Neural progenitor cell (in vitro differentiated cells): Measurements from ENCODE around the gene FBXL17. TPM values are rescaled to one million over a fixed set of nuclear protein-coding genes. Genes with fewer than 3 reads are reported as not detected.

Source experiments
- DNase-seq: peaks from one replicate; pipeline ENCODE4 v3.0.0-alpha.2; 2016; ENCODE audit warnings: low spot score
- H2AFZ ChIP-seq: fragments of 200-600 bp; sonication (generic); replicated peaks from 2 replicates; pipeline ENCODE4 v1.6.1; 2016; ENCODE audit warnings: antibody characterized with exemption
- H3F3A ChIP-seq: fragments of 200-600 bp; sonication (generic); 2 replicates; pipeline ENCODE4 v1.6.1; 2016; ENCODE audit warnings: antibody characterized with exemption, low read depth
- H3K27ac ChIP-seq: fragments of 200-600 bp; sonication (generic); 2 replicates; pipeline ENCODE4 v1.5.1; 2016; ENCODE audit warnings: mild to moderate bottlenecking
- H3K27me3 ChIP-seq: fragments of 200-600 bp; sonication (generic); 2 replicates; pipeline ENCODE4 v1.6.1; 2016; ENCODE audit warnings: mild to moderate bottlenecking, moderate library complexity
- H3K36me3 ChIP-seq: fragments of 200-600 bp; sonication (generic); 2 replicates; pipeline ENCODE4 v1.5.1; 2016
- H3K4me1 ChIP-seq: fragments of 200-600 bp; sonication (generic); 2 replicates; pipeline ENCODE4 v1.6.1; 2016; ENCODE audit warnings: mixed run types
- H3K4me2 ChIP-seq: fragments of 200-600 bp; sonication (generic); 2 replicates; pipeline ENCODE4 v1.6.1; 2016
- H3K4me3 ChIP-seq: fragments of 200-600 bp; sonication (generic); 2 replicates; pipeline ENCODE4 v1.5.1; 2016
- H3K79me2 ChIP-seq: fragments of 200-600 bp; sonication (generic); 2 replicates; pipeline ENCODE4 v1.6.1; 2016; ENCODE audit warnings: low read depth
- H3K9ac ChIP-seq: fragments of 200-600 bp; sonication (generic); 2 replicates; pipeline ENCODE4 v1.6.1; 2016
- H3K9me3 ChIP-seq: fragments of 200-600 bp; sonication (generic); 2 replicates; pipeline ENCODE4 v1.5.1; 2016; ENCODE audit warnings: low read depth
- H4K20me1 ChIP-seq: fragments of 200-600 bp; sonication (generic); 2 replicates; pipeline ENCODE4 v1.6.1; 2016; ENCODE audit warnings: low read depth
- H3K27ac Mint-ChIP-seq: 3 replicates; pipeline ENCODE4 v1.8.0; 2021; ENCODE audit warnings: mixed read lengths
- H3K27me3 Mint-ChIP-seq: 2 replicates; pipeline ENCODE4 v1.8.0; 2022; ENCODE audit warnings: low read depth, mild to moderate bottlenecking, inconsistent platforms, moderate library complexity, mixed read lengths; ENCODE audit not compliant: insufficient read depth
- H3K36me3 Mint-ChIP-seq: 3 replicates; pipeline ENCODE4 v1.8.0; 2021; ENCODE audit warnings: mixed read lengths
- H3K4me1 Mint-ChIP-seq: 3 replicates; pipeline ENCODE4 v1.8.0; 2021; ENCODE audit warnings: mixed read lengths
- H3K4me3 Mint-ChIP-seq: 3 replicates; pipeline ENCODE4 v1.8.0; 2021; ENCODE audit warnings: mild to moderate bottlenecking, moderate library complexity, mixed read lengths
- H3K9me3 Mint-ChIP-seq: 3 replicates; pipeline ENCODE4 v1.8.0; 2020; ENCODE audit warnings: mixed read lengths
- EZH2 ChIP-seq: fragments of 200-600 bp; sonication (generic); IDR thresholded peaks from 2 replicates; pipeline ENCODE4 v1.6.1; 2017; ENCODE audit warnings: antibody characterized with exemption, mild to moderate bottlenecking, moderate library complexity
- EZH2phosphoT487 ChIP-seq: fragments of 200-600 bp; sonication (generic); IDR thresholded peaks from 2 replicates; pipeline ENCODE4 v1.6.1; 2017; ENCODE audit warnings: antibody characterized with exemption
- total RNA-seq: library from RNA; depleted of rRNA; stranded (reverse); fragments of >200 nt; gene quantifications from 2 replicates; pipeline ENCODE4 v1.2.3, GENCODE V29; 2015; ENCODE audit warnings: low replicate concordance
- TF ChIP-seq, protein P1 (sequence below): fragments of 200-600 bp; sonication (generic); IDR thresholded peaks from 2 replicates; pipeline ENCODE4 v1.5.1; 2017; ENCODE audit warnings: antibody characterized with exemption, mild to moderate bottlenecking

The FBXL17 gene
- total RNA-seq, 1 donor from 2014 or later = 7.6 TPM

DNA sequence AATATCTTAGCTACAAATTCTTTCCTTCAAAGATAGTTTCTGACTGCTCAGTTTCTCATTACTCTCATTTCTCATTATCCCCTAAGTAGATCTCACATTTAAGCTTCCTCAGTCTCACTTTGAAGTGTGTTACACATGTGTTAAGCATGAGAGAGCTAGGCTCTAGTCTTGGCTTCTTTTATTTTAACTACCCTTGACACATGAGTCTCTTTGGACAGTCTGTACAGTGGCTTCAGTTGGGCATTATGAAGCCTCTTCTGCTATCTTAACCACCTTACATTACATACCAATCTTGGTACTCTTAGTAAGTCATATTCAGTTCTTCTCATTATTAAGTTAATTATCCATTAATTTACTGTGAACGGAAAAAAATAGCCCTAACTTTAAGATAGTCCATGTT lies 232.5 kb downstream of the FBXL17 start:
- Mint-ChIP-seq H3K4me3 (no peak overlapping the region), H3K27ac (no peak overlapping the region)

GRCh38 chr5:108148715-108149139 lies 233.2 kb downstream of the FBXL17 start:
- H3F3A ChIP-seq = no peaks in the 10 kb centered on the region
- H3K27me3 ChIP-seq = no peaks in the 10 kb centered on the region
- H3K36me3 ChIP-seq = no peaks in the 10 kb centered on the region
- H3K9me3 ChIP-seq = no peaks in the 10 kb centered on the region
- H2AFZ ChIP-seq = no peak overlapping the region
- no peak overlapping the region for H3K4me3 Mint-ChIP-seq
- H3K27ac ChIP-seq = no peak overlapping the region
- no peaks in the 10 kb centered on the region for H4K20me1 ChIP-seq
- no peak for TF ChIP-seq EZH2phosphoT487
- TF ChIP-seq, protein P1, sequence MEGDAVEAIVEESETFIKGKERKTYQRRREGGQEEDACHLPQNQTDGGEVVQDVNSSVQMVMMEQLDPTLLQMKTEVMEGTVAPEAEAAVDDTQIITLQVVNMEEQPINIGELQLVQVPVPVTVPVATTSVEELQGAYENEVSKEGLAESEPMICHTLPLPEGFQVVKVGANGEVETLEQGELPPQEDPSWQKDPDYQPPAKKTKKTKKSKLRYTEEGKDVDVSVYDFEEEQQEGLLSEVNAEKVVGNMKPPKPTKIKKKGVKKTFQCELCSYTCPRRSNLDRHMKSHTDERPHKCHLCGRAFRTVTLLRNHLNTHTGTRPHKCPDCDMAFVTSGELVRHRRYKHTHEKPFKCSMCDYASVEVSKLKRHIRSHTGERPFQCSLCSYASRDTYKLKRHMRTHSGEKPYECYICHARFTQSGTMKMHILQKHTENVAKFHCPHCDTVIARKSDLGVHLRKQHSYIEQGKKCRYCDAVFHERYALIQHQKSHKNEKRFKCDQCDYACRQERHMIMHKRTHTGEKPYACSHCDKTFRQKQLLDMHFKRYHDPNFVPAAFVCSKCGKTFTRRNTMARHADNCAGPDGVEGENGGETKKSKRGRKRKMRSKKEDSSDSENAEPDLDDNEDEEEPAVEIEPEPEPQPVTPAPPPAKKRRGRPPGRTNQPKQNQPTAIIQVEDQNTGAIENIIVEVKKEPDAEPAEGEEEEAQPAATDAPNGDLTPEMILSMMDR = peak; percentile 58
- H3K4me1 ChIP-seq = no peaks in the 10 kb centered on the region
- no peaks in the 10 kb centered on the region for H3K79me2 ChIP-seq
- no peak overlapping the region for H3K9ac ChIP-seq
- no peak overlapping the region for H3K4me2 ChIP-seq
- peak; percentile 23 for DNase-seq
- peaks cover 3% of the 10 kb centered on the region for H3K4me1 Mint-ChIP-seq
- H3K36me3 Mint-ChIP-seq = peaks cover 12% of the 10 kb centered on the region
- H3K27me3 Mint-ChIP-seq = peaks cover 3% of the 10 kb centered on the region
- no peaks in the 10 kb centered on the region for H3K9me3 Mint-ChIP-seq
- H3K27ac Mint-ChIP-seq = no peak overlapping the region
- no peak overlapping the region for H3K4me3 ChIP-seq

More for the DNA sequence above, 232.5 kb downstream of the FBXL17 start:
- H3K27ac ChIP-seq = peak overlapping the region; percentile 5
- peaks cover 3% of the 10 kb centered on the region for H3K4me1 Mint-ChIP-seq
- TF ChIP-seq EZH2 = no peak
- TF ChIP-seq EZH2phosphoT487 = no peak
- TF ChIP-seq, protein P1 = no peak
- no peaks in the 10 kb centered on the region for H3K9me3 ChIP-seq
- H3K4me3 ChIP-seq = no peak overlapping the region
- peaks cover 12% of the 10 kb centered on the region for H3K36me3 Mint-ChIP-seq
- no peak for DNase-seq
- H3K9me3 Mint-ChIP-seq = no peaks in the 10 kb centered on the region
- H4K20me1 ChIP-seq = no peaks in the 10 kb centered on the region
- H3K27me3 ChIP-seq = no peaks in the 10 kb centered on the region
- H3K27me3 Mint-ChIP-seq = peaks cover 5% of the 10 kb centered on the region
- no peaks in the 10 kb centered on the region for H3K36me3 ChIP-seq
- H3K9ac ChIP-seq = no peak overlapping the region
- no peaks in the 10 kb centered on the region for H3F3A ChIP-seq
- H3K4me2 ChIP-seq = no peak overlapping the region
- no peaks in the 10 kb centered on the region for H3K79me2 ChIP-seq
- no peak overlapping the region for H2AFZ ChIP-seq
- H3K4me1 ChIP-seq = no peaks in the 10 kb centered on the region

- Mint-ChIP-seq H3K4me1 (peaks cover 3% of the 10 kb centered on the region), H3K27ac (no peak overlapping the region), H3K9me3 (no peaks in the 10 kb centered on the region), H3K27me3 (peaks cover 3% of the 10 kb centered on the region), H3K4me3 (no peak overlapping the region), H3K36me3 (peaks cover 8% of the 10 kb centered on the region)
- H3K36me3 ChIP-seq = no peaks in the 10 kb centered on the region
- no peaks in the 10 kb centered on the region for H3K9me3 ChIP-seq
- no peaks in the 10 kb centered on the region for H3K4me1 ChIP-seq
- no peak for TF ChIP-seq EZH2phosphoT487
- TF ChIP-seq, protein P1 = no peak
- no peak for TF ChIP-seq EZH2
- H3K4me2 ChIP-seq = no peak overlapping the region
- H4K20me1 ChIP-seq = no peaks in the 10 kb centered on the region
- H3K4me3 ChIP-seq = no peak overlapping the region
- H3K9ac ChIP-seq = no peak overlapping the region
- no peaks in the 10 kb centered on the region for H3K79me2 ChIP-seq
- no peak for DNase-seq
- no peaks in the 10 kb centered on the region for H3K27me3 ChIP-seq
- H3F3A ChIP-seq = no peaks in the 10 kb centered on the region
- H2AFZ ChIP-seq = no peak overlapping the region
- H3K27ac ChIP-seq = no peak overlapping the region
Measured at GRCh38 chr5:108146222-108146621, 235.7 kb downstream of the FBXL17 start.
